Tibial nerve (tissue), 3 donors: ENCODE results near the gene RPP14.

Experiments used
- CTCF ChIP-seq, 5 experiments: fragments of 200-600 bp in 3 of 5; fragments of 450-650 bp in 2 of 5; sonication (generic) in 3 of 5; IDR thresholded peaks; one replicate each; pipeline ENCODE4 v1.5.1; 2016 to 2019; ENCODE audit warnings: antibody characterized with exemption in 5 of 5, mild to moderate bottlenecking in 3 of 5, moderate library complexity in 2 of 5
- POLR2A ChIP-seq, 2 donors: fragments of 450-650 bp; IDR thresholded peaks; one replicate each; pipeline ENCODE4 v1.6.1; 2017; ENCODE audit warnings: antibody characterized with exemption in 2 of 2, mild to moderate bottlenecking in 2 of 2, moderate library complexity in 2 of 2

DNA sequence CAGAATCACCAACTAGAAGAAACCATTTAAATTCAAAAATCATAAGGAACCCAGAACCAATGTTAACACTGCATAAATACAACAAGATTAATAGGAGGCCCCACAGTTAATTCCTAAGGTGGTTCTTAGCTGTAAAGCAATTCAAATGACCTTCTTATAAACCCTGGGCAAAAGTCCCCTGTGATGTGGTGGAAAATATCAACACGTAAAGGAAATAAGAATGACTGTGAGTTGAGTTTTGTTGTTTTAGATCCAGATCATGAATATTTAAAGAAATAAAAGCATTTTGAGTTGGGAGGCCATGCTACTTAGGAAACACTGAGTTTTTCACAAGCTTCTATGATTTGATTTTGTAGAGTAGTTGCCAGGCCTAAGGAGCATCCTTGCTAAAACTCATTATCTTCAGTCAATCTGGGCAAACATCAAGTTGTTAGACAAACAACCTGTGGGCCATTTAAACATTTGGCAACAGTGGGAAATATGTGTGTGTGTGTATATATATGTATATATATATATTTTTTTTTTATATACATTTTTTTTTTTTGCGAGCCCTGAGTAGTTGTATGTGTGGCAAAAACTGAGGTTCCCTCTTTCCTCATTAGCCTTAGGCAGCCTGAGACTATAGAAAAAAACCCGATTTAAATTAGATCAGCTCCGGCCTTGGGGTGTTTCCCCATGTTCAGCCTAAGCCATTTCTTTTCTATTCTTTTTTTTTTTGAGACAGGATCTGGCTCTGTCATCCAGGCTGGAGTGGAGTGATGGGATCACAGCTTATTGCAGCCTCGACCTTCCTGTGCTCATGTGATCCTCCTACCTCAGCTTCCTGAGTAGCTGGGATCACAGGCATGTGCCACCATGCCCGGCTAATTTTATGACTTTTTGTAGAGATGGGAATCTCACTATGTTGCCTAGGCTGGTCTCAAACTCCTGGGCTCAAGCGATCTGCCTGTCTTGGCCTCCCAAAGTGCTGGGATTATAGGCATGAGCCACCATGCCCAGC lies 18.6 kb downstream of the RPP14 start:
- no peak for TF ChIP-seq CTCF (IDR thresholded peaks at IDR 0.05)
- no peak for TF ChIP-seq POLR2A (IDR thresholded peaks at IDR 0.05)
